ENCODE measurements around the gene GRK6. TPM values are rescaled to one million over a fixed set of nuclear protein-coding genes. Genes with fewer than 3 reads are reported as not detected.

GRK6 gene
- polyA plus RNA-seq, 4 donors: 22.2 to 29.0 (median 24.6) TPM

DNA sequence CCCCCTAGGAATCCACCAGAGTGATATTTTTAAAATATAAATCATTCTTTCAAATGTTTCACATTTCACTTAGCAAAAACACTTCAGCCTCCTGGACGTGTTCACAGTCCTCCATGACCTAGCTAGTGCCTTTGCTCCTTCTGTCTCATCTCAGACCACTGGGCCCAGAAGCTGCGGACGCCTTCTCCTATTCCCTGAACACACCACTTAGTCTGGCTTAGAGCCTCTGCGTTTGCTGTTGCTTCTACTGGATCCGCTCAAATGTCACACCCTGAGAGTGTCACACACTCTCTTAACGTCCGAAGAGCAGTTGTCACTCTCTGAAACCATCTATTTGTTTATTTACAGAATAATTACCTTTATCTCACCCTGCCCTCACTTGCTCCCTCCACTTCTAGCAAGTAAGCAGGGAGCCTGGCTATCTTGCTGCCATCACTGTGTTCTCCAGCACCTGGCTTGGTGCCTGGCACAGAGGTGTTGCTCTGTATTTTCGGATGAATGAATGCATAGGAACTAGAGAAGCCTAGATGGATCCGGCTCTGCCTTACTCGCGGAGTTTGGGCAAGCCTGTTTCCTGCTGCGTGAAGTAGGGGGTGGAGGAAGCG lies 1.2 kb upstream of the GRK6 start:
- DNase-seq (ENCODE audit: low read depth in 4 of 4, low spot score in 3 of 4): no peak

GRCh38 chr5:177425801-177426565 lies 493 bp upstream of the GRK6 start:
- peak; percentile 100 for DNase-seq (ENCODE audit: low read depth in 4 of 4, low spot score in 3 of 4)

- DNase-seq (ENCODE audit: low read depth in 4 of 4, low spot score in 3 of 4): no peak
These were observed 841 bp downstream of the GRK6 start for GRCh38 chr5:177427211-177427822.

DNA sequence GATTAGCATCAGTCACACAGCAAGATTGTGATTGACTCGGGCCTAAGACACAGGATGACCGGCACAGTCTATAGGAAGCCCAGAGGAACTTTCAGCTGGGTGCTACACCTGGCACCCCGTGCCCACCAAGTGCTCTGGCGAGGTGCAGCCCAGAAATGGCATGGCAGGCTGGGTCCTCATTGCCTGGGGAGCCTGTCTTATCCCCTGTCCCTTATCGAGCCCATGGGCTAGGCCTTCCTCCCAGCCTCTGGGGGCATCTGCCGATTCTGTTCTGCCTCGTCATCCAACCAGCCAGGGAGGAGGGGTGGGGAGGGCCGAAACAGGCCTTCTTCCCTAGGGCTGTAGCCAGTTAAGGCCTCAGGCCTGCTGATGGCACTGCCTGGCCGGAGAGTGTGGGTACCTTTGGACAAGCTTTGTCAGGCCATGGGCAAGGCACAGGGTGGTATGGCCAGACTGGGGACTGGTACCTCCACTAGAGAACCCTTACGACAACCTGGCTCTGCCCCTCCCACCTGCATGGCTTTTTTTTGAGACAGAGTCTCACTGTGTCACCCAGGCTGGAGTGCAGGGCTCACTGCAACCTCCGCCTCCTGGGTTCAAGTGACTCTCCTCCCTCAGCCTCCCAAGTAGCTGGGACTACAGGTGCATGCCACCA lies 1.6 kb downstream of the GRK6 start:
- no peak for DNase-seq (ENCODE audit: low read depth in 4 of 4, low spot score in 3 of 4)

DNA sequence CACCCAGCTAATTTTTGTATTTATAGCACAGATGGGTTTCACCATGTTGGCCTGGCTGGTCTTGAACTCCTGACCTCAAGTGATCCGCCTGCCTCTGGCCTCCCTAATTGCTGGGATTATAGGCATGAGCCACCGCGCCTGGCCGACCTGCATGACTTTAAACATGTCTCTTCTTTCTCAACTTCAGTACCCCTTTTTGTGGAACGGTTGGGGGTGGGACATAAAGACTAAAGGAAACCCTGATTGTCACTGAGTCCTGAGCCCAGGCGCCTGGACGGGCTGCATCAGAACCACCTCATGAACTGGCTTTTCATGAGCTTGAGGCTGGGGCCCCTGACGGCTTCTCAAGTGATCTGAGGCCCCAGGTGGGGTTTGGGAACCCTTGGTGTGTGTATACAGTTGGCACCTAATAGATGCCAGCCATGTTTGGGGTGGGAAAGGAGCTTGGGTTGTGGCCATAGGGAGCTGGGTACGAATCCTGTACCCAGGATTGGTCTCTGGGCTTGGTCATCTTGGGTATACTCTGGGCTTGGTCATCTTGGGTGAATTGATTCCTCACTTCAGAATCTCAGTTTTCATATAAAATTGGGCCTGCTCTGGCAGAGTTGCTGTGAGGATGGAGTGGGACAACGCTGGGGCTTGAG lies 2.2 kb downstream of the GRK6 start:
- no peak for DNase-seq (ENCODE audit: low read depth in 4 of 4, low spot score in 3 of 4)

- DNase-seq (ENCODE audit: low read depth in 4 of 4, low spot score in 3 of 4): no peak
These were observed 3.0 kb downstream of the GRK6 start for GRCh38 chr5:177429248-177430040.

GRCh38 chr5:177430140-177430951 lies 3.9 kb downstream of the GRK6 start:
- DNase-seq (ENCODE audit: low read depth in 4 of 4, low spot score in 3 of 4): no peak

- DNase-seq (ENCODE audit: low read depth in 4 of 4, low spot score in 3 of 4): no peak
These were observed 4.5 kb downstream of the GRK6 start for GRCh38 chr5:177430972-177431316.

- no peak for DNase-seq (ENCODE audit: low read depth in 4 of 4, low spot score in 3 of 4)
These were observed 5.1 kb downstream of the GRK6 start for GRCh38 chr5:177431317-177432142.

DNA sequence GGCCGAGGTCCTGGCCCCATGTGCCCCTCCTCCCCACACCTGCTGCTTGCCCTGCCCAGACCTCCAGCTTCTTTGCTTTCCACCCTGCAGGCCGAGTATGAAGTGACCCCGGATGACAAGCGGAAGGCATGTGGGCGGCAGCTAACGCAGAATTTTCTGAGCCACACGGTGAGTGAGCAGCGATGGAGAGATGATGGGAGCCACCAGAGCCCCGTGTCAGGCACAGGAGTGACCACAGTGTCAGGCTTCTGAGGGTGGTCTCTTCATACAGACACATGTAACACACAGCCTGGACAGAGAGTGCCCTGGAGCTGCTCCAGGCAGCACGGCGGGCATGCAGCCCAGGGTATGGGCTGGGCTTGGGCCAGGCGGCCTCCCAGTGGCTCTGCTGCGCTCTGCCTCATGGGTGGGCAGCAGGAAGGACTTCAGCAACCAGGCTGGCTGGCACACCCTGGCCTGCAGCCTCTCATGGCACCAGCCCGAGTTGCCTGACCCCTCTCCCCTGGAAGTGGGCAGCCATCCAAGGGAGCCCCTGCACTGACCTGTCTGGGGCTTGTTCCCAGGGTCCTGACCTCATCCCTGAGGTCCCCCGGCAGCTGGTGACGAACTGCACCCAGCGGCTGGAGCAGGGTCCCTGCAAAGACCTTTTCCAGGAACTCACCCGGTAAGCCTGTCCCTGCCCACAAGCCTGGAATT lies 5.8 kb downstream of the GRK6 start:
- DNase-seq (ENCODE audit: low read depth in 4 of 4, low spot score in 3 of 4): no peak

DNA sequence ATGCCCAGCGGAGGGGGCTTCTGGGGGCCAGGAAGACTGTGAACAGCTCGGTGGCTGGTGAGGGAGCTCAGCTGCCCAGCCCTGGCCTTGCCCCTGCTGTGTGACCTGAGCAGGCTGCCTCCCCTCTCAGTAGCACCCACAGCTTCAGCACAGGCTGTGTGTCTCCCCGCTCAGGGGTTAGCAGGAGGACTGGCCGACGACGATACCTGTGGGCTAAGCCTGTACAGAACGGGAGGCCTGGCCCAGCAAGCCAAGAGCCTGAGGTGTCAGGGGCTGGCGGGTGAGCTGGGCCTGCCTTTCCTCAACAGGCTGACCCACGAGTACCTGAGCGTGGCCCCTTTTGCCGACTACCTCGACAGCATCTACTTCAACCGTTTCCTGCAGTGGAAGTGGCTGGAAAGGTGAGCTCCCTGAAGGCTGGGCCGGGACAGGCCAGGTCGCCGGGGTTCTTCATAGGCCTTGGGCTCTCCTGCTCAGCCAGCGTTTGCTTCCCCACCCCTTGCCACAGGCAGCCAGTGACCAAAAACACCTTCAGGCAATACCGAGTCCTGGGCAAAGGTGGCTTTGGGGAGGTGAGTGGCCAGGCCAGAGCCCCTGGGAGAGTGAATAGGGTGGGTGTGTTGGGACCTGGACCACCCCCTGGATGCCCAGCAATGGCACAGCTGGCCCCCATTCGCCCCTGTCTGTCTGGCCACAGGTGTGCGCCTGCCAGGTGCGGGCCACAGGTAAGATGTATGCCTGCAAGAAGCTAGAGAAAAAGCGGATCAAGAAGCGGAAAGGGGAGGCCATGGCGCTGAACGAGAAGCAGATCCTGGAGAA lies 6.6 kb downstream of the GRK6 start:
- DNase-seq (ENCODE audit: low read depth in 4 of 4, low spot score in 3 of 4): no peak

DNA sequence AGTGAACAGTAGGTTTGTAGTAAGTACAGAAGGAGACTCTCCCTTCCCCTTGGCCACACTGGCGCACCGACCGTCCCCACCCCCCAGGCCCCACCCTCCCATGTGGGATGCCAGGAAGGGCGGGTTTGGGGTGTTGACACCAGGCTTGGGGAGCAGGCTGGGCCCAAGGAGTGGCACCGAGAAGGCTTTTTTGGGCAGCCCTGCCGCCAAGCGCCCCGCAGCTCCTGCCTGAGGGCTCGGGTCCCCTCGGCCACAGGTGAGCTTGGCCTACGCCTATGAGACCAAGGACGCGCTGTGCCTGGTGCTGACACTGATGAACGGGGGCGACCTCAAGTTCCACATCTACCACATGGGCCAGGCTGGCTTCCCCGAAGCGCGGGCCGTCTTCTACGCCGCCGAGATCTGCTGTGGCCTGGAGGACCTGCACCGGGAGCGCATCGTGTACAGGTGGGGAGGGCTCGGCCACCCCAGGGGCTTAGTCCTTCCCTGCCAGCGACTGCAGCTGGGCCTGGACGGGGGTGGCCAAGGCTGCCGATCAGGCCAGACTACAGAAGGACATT lies 7.3 kb downstream of the GRK6 start:
- DNase-seq (ENCODE audit: low read depth in 4 of 4, low spot score in 3 of 4): no peak

DNA sequence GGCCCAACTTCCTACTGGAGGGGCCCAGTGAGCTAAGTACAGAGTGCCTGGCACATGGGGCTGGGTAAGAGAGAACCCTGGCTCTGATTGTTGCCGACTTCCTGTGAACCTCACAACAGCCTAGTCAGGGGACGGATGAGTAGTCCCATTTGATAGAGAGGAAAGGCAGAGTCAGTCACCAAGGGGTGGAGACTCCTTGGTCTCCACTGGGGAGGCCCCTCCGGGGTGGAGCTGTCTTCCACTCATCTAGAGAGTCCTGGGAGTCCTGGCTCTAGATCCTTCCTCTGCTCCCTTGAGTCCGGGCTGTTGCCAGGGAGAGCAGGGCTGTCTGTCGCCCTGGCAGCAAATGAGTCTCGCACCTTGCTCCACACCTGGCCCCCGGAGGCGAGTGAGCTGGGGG lies 8.0 kb downstream of the GRK6 start:
- no peak for DNase-seq (ENCODE audit: low read depth in 4 of 4, low spot score in 3 of 4)

- no peak for DNase-seq (ENCODE audit: low read depth in 4 of 4, low spot score in 3 of 4)
These were observed 8.7 kb downstream of the GRK6 start for GRCh38 chr5:177434942-177435738.

- DNase-seq (ENCODE audit: low read depth in 4 of 4, low spot score in 3 of 4): no peak
These were observed 9.5 kb downstream of the GRK6 start for GRCh38 chr5:177435847-177436536.
